GM23248 (cell line): Measurements from ENCODE around the gene PIP4K2A. TPM values are rescaled to one million over a fixed set of nuclear protein-coding genes. Genes with fewer than 3 reads are reported as not detected.
A peak's percentile ranks its signal among the peaks of the same experiment; 100 is the strongest.

ENCODE experiments used
- DNase-seq: peaks from one replicate; pipeline ENCODE4 v3.0.0-alpha.2; 2015
- H2AFZ ChIP-seq: fragments of 200-600 bp; sonication (generic); 2 replicates; pipeline ENCODE4 v1.6.1; 2016; ENCODE audit warnings: antibody characterized with exemption
- H3F3A ChIP-seq: fragments of 200-600 bp; sonication (generic); 2 replicates; pipeline ENCODE4 v1.6.1; 2016; ENCODE audit warnings: mild to moderate bottlenecking, antibody characterized with exemption, mixed run types; ENCODE audit not compliant: insufficient read depth
- H3K27ac ChIP-seq: fragments of 200-600 bp; sonication (generic); 2 replicates; pipeline ENCODE4 v1.5.1; 2016; ENCODE audit warnings: mild to moderate bottlenecking
- H3K27me3 ChIP-seq: fragments of 200-600 bp; sonication (generic); replicated peaks from 2 replicates; pipeline ENCODE4 v1.6.1; 2016; ENCODE audit warnings: mild to moderate bottlenecking; ENCODE audit not compliant: insufficient read depth
- H3K36me3 ChIP-seq: fragments of 200-600 bp; sonication (generic); 2 replicates; pipeline ENCODE4 v1.6.1; 2016; ENCODE audit warnings: low read depth, mild to moderate bottlenecking
- H3K4me1 ChIP-seq: fragments of 200-600 bp; sonication (generic); 2 replicates; pipeline ENCODE4 v1.6.1; 2016; ENCODE audit warnings: mild to moderate bottlenecking; ENCODE audit not compliant: insufficient read depth
- H3K4me2 ChIP-seq: fragments of 200-600 bp; sonication (generic); one replicate; pipeline ENCODE4 v1.6.1; 2016; ENCODE audit warnings: mild to moderate bottlenecking; ENCODE audit not compliant: unreplicated experiment
- H3K4me3 ChIP-seq: fragments of 200-600 bp; sonication (generic); 2 replicates; pipeline ENCODE4 v1.5.1; 2016; ENCODE audit warnings: mild to moderate bottlenecking
- H3K79me2 ChIP-seq: fragments of 200-600 bp; sonication (generic); 2 replicates; pipeline ENCODE4 v1.6.1; 2016; ENCODE audit warnings: mild to moderate bottlenecking; ENCODE audit not compliant: insufficient read depth
- H3K9ac ChIP-seq: fragments of 200-600 bp; sonication (generic); 2 replicates; pipeline ENCODE4 v1.6.1; 2016; ENCODE audit warnings: mild to moderate bottlenecking
- H3K9me2 ChIP-seq: fragments of 200-600 bp; sonication (generic); 2 replicates; pipeline ENCODE4 v1.6.1; 2016; ENCODE audit warnings: mixed run types, mild to moderate bottlenecking, moderate library complexity; ENCODE audit not compliant: insufficient read depth
- H3K9me3 ChIP-seq: fragments of 200-600 bp; sonication (generic); one replicate; pipeline ENCODE4 v1.6.1; 2017; ENCODE audit warnings: low read depth
- H4K20me1 ChIP-seq: fragments of 200-600 bp; sonication (generic); 2 replicates; pipeline ENCODE4 v1.6.0; 2016; ENCODE audit not compliant: insufficient read depth
- EZH2 ChIP-seq: fragments of 200-600 bp; sonication (generic); IDR thresholded peaks from 2 replicates; pipeline ENCODE4 v1.6.1; 2018; ENCODE audit warnings: antibody characterized with exemption, mild to moderate bottlenecking; ENCODE audit not compliant: insufficient read depth, poor library complexity, severe bottlenecking
- EZH2phosphoT487 ChIP-seq: fragments of 200-600 bp; sonication (generic); IDR thresholded peaks from 2 replicates; pipeline ENCODE4 v1.6.1; 2018; ENCODE audit warnings: antibody characterized with exemption, moderate library complexity, mild to moderate bottlenecking, low read depth; ENCODE audit not compliant: insufficient read depth
- WGBS, 2 experiments: methylation state at CpG; one replicate each; pipeline ENCODE4 v1.1.6; 2015 to 2017; ENCODE audit warnings: low lambda C conversion rate in 2 of 2, low coverage in 1 of 2; ENCODE audit errors: missing lambda C conversion rate in 2 of 2; 5-methylcytosine and 5-hydroxymethylcytosine counted together
- in situ Hi-C: fragments of 300-500 bp; cut with MboI; formaldehyde crosslinking; loops from 2 replicates; pipeline ENCODE4 v1.15.0; 2020
- polyA plus RNA-seq: library from polyadenylated mRNA; unstranded; fragments of >200 nt; fragmentation: Nextera tagmentation; extraction: Ambion mirVana; gene quantifications from 2 replicates; pipeline ENCODE4 v1.2.1, GENCODE V29; 2016
- total RNA-seq: library from RNA; depleted of rRNA; stranded (reverse); fragments of >200 nt; shearing (Covaris generic); gene quantifications from 2 replicates; pipeline ENCODE4 v1.2.3, GENCODE V29; 2014

The PIP4K2A gene
- total and polyA plus RNA-seq, 2 experiments from 2014 or later = 19.8 to 26.9 TPM

DNA sequence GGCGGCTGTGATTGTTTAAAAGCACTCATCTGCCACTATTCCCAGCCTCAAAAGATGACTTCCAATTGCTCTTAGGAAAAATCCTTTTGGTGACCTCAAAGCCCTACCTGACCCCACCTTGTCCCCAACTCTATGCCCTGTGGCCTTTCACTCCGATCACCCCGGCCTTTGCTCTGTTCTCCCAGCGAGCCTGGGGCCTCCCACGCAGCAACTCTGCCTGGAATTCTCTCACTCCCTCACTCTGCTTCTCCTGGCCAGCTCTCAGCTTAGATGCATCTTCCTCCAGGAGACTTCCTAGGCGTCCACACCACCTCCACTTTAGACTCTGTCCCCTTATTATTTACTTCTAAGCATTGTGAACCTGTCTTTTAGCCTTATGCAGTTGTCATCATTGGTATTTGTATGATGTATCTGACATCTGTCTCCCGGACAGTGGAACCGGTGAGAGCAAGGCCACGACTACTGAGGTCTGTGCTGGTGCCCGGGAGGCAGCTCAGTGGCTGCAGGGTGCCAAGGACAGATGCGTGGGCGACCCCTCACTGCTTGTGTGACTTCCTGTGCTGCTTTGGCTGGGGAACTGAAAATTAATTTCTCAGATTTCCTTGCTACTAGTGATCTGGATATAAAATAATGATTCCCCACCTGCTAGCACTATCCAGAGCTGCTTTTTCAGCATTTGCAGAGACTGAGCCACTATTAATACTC, 63.0 kb downstream of the PIP4K2A start:
- no peak overlapping the region for H2AFZ ChIP-seq
- in situ Hi-C loops = no loop called here
- H4K20me1 ChIP-seq = no peaks in the 10 kb centered on the region
- H3F3A ChIP-seq = peaks cover 11% of the 10 kb centered on the region; the same call in 1 of the 2 replicates
- H3K9me2 ChIP-seq = no peaks in the 10 kb centered on the region
- no peak for DNase-seq
- no peaks in the 10 kb centered on the region for H3K27me3 ChIP-seq
- no peak overlapping the region for H3K4me3 ChIP-seq
- no peak for TF ChIP-seq EZH2
- no peak for TF ChIP-seq EZH2phosphoT487
- 92 to 93% methylated on average over 12 of the region's 12 CpGs for WGBS, 2 experiments
- no peak overlapping the region for H3K9ac ChIP-seq
- peaks cover 30% of the 10 kb centered on the region for H3K4me1 ChIP-seq
- no peak overlapping the region for H3K27ac ChIP-seq
- H3K4me2 ChIP-seq = no peak overlapping the region
- no peaks in the 10 kb centered on the region for H3K9me3 ChIP-seq
- H3K79me2 ChIP-seq = peaks cover 89% of the 10 kb centered on the region
- H3K36me3 ChIP-seq = no peaks in the 10 kb centered on the region

DNA sequence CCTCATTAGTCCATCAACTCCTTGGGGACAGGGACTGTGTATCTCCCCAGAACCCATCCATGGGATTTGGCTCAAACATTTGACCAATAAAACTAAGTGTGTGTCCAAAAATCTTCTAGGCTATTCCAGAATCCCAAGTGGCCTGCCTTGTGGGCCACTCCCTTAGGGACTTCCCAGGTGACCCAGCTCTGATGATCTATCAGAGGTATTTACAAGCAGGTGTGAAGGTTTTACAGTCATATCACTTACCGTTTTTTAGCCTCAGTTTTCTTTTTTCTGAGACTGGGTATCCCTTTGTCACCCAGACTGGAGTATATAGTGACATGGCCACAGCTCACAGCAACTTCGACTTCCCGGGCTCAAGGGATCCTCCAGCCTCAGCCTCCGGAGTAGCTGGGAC, 64.4 kb downstream of the PIP4K2A start:
- DNase-seq = no peak
- 95 to 97% methylated on average over 4 of the region's 4 CpGs for WGBS, 2 experiments
- no peak for TF ChIP-seq EZH2phosphoT487
- TF ChIP-seq EZH2 = no peak
- H3K36me3 ChIP-seq = no peaks in the 10 kb centered on the region
- no peak overlapping the region for H3K4me2 ChIP-seq
- H3K9ac ChIP-seq = no peak overlapping the region
- in situ Hi-C loops = no loop called here
- H2AFZ ChIP-seq = no peak overlapping the region
- H3F3A ChIP-seq = peaks cover 11% of the 10 kb centered on the region; the same call in 1 of the 2 replicates
- peaks cover 19% of the 10 kb centered on the region for H3K4me1 ChIP-seq
- no peak overlapping the region for H3K27ac ChIP-seq
- no peaks in the 10 kb centered on the region for H4K20me1 ChIP-seq
- no peak overlapping the region for H3K4me3 ChIP-seq
- peaks cover 91% of the 10 kb centered on the region for H3K79me2 ChIP-seq
- H3K9me2 ChIP-seq = no peaks in the 10 kb centered on the region
- no peaks in the 10 kb centered on the region for H3K9me3 ChIP-seq
- no peaks in the 10 kb centered on the region for H3K27me3 ChIP-seq

DNA sequence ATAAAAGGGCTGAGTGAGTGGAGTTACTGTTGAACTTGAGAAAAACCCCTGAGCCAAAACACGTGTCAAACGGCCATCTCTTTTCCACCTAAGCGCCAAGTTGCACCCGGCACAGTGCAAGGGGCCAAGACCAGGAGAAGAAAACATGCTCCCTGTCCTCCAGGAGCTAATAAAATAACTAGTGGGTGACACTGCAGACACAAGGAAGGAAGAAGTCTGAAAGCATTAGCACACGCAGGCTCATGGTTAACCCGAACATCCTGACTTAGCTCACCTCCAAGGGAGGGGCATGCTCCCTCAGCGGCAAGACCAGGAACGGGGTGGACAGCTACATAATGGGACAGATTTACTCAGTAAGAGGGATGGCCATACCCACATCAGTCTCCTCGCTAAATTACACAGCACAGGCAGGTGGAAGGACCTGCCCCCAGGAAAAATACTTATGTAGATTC, 65.0 kb downstream of the PIP4K2A start:
- Histone ChIP-seq H3K4me3 (no peak overlapping the region), H3K27ac (no peak overlapping the region), H2AFZ (no peak overlapping the region), H3K27me3 (no peaks in the 10 kb centered on the region), H4K20me1 (no peaks in the 10 kb centered on the region), H3K4me2 (no peak overlapping the region), H3F3A (peaks cover 11% of the 10 kb centered on the region; the same call in 1 of the 2 replicates), H3K9me3 (no peaks in the 10 kb centered on the region), H3K9ac (no peak overlapping the region), H3K4me1 (peaks cover 17% of the 10 kb centered on the region), H3K79me2 (peaks cover 91% of the 10 kb centered on the region), H3K9me2 (no peaks in the 10 kb centered on the region), H3K36me3 (no peaks in the 10 kb centered on the region)
- in situ Hi-C loops = no loop called here
- no peak for DNase-seq
- TF ChIP-seq EZH2phosphoT487 = no peak
- no peak for TF ChIP-seq EZH2
- WGBS, 2 experiments = 73 to 76% methylated on average over 9 of the region's 9 CpGs

DNA sequence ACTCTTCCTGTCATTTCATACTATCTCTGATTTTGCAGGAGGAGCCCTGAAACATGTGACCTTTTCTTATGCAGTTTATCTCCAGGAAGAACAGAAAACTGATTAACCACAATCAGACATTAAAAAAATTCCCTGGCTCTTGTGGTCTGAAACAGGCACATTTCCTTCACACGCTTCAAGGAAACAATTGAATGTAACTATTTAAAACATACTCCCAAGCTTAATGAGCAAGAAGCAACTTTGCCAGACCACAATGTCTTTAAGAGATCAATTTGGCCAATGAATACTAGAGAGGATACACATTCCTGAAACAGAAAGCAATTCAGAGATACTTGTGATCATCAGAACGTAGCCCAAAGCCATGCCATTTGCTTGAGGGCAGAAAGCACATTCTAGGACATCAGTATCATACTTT, 65.8 kb downstream of the PIP4K2A start:
- H3F3A ChIP-seq = peaks cover 11% of the 10 kb centered on the region; the same call in 1 of the 2 replicates
- no peaks in the 10 kb centered on the region for H4K20me1 ChIP-seq
- no peak overlapping the region for H2AFZ ChIP-seq
- H3K36me3 ChIP-seq = no peaks in the 10 kb centered on the region
- peaks cover 17% of the 10 kb centered on the region for H3K4me1 ChIP-seq
- H3K9me3 ChIP-seq = no peaks in the 10 kb centered on the region
- 12% methylated on average over 2 of the region's 2 CpGs for WGBS, 2 experiments
- peak overlapping the region; percentile 66 for H3K4me2 ChIP-seq
- peak overlapping the region; percentile 36 for H3K4me3 ChIP-seq
- peak; percentile 71 for DNase-seq
- H3K27me3 ChIP-seq = no peaks in the 10 kb centered on the region
- H3K9me2 ChIP-seq = no peaks in the 10 kb centered on the region
- H3K27ac ChIP-seq = peak overlapping the region; percentile 35
- peak overlapping the region; percentile 47 for H3K9ac ChIP-seq
- peaks cover 91% of the 10 kb centered on the region for H3K79me2 ChIP-seq
- in situ Hi-C loops = no loop called here
- TF ChIP-seq EZH2 (no peak), EZH2phosphoT487 (no peak)
